Aorta (tissue), 5 donors: ENCODE data around the gene DCST2. TPM values are rescaled to one million over a fixed set of nuclear protein-coding genes. Genes with fewer than 3 reads are reported as not detected.

ENCODE experiments used
- ATAC-seq: fragments of 200-7000 bp; cut with Tn5 transposase; one replicate; pipeline ENCODE4 v1.9.1; 2022; ENCODE audit warnings: moderate library complexity; ENCODE audit not compliant: low FRiP score
- DNase-seq, 2 donors: peaks; one replicate each; pipeline ENCODE4 v3.0.0-alpha.2; 2020
- H3K27ac ChIP-seq, 2 donors: one replicate each; pipeline ENCODE4 v1.5.1; 2013; ENCODE audit warnings: low read length in 2 of 2, mild to moderate bottlenecking in 2 of 2, moderate library complexity in 2 of 2, control low read depth in 1 of 2, inconsistent platforms in 1 of 2, low read depth in 1 of 2
- H3K27me3 ChIP-seq, 2 donors: one replicate each; pipeline ENCODE4 v1.6.1; 2013; ENCODE audit warnings: control low read depth in 1 of 2, low read length in 1 of 2, mild to moderate bottlenecking in 1 of 2, moderate library complexity in 1 of 2; ENCODE audit not compliant: insufficient read depth in 2 of 2, control insufficient read depth in 1 of 2
- H3K36me3 ChIP-seq, 2 donors: one replicate each; pipeline ENCODE4 v1.6.1; 2013; ENCODE audit warnings: control low read depth in 1 of 2, low read length in 1 of 2, mild to moderate bottlenecking in 1 of 2; ENCODE audit not compliant: insufficient read depth in 2 of 2, control insufficient read depth in 1 of 2
- H3K4me1 ChIP-seq, 2 donors: one replicate each; pipeline ENCODE4 v1.6.1; 2013; ENCODE audit warnings: low read length in 2 of 2, control low read depth in 1 of 2, mild to moderate bottlenecking in 1 of 2, moderate library complexity in 1 of 2; ENCODE audit not compliant: insufficient read depth in 2 of 2, control insufficient read depth in 1 of 2
- H3K4me3 ChIP-seq, 2 donors: one replicate each; pipeline ENCODE4 v1.5.1; 2013; ENCODE audit warnings: low read length in 2 of 2, control low read depth in 1 of 2, mild to moderate bottlenecking in 1 of 2
- H3K9me3 ChIP-seq: one replicate; pipeline ENCODE4 v1.6.1; 2013; ENCODE audit warnings: mild to moderate bottlenecking, low read length; ENCODE audit not compliant: control insufficient read depth
- WGBS, 2 donors: extraction: QIAGEN DNeasy Blood & Tissue Kit; methylation state at CpG; one replicate each; pipeline ENCODE4 v1.1.7; 2013; 5-methylcytosine and 5-hydroxymethylcytosine counted together
- intact Hi-C, 2 donors: fragments of 100-400 bp; cut with DNase I; formaldehyde crosslinking; loops; one replicate each; pipeline versions ENCODE4 v1.14.2 to v1.15.0; 2022
- polyA plus RNA-seq, 2 donors: library from polyadenylated mRNA; stranded (reverse); fragments of 200-250 nt; gene quantifications; one replicate each; pipeline ENCODE4 v1.2.3, GENCODE V29; 2013
- total RNA-seq, 2 donors: library from RNA; stranded (reverse); fragmentation: NEBNext Ultra II Directional; extraction: Animal tissue kit (Norgen Biotek cat#: 25700); gene quantifications; one replicate each; pipeline ENCODE4 v1.2.1, GENCODE V29; 2021
- donor health status: healthy with polysubstance abuse.
- donor health status: Bipolar disorder and iron deficiency.
- donor health status: DM: no; HTN: no; CAD: no.
- donor health status: DM: no; HTN: no; CAD: no.
- donor health status: DM: yes; HTN: yes; CAD: no.

DCST2 gene
- total and polyA plus RNA-seq, 4 donors: 0.25 to 5.6 (median 1.3) TPM

DNA sequence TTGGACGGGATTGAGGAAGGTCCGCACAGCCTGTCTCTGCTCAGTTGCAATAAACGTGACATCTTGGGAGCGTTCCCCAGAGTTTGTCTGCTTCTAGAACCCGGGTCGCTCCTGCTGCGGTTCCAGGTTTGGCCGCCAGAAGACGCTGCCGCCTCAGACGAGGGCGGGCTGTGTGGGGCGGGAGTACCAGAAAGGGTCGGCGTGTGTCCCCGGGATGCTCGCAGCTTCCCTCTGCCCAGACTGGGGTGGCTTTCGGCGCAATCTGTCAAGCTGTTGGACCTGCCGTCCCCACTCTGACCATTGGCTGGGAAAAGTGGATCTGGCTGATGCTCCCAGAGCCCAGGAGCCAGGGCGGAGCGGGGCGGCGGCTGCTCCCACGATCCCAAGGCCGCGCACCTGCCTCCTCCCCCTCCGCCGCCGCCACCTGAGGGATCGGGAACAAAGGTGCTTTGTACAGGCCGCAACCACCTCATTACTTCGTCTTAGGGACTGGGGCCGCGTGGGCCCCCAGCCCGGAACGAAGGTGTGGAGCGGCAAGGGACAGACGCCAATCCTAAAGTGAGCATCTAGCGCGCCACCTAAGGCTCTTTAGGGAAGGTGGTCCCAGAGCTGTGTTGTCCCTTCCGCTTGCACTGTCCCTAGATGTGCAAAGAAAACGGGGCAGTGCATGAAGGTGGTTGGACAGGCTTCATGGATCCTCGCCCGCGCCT, 29.3 kb upstream of the DCST2 start:
- intact Hi-C loops: loop anchor here in 1 of 2 donors (1.0 to 5.0 kb wide), 2 partner anchors 21 to 61 kb away; partner anchors contain the start of gene ZBTB7B
- peak overlapping the region in 1 of 2 donors; percentile 54 for H3K4me3 ChIP-seq
- H3K27me3 ChIP-seq: no peaks in the 10 kb centered on the region
- no peaks in the 10 kb centered on the region for H3K36me3 ChIP-seq
- H3K9me3 ChIP-seq: no peaks in the 10 kb centered on the region
- no peaks in the 10 kb centered on the region for H3K4me1 ChIP-seq
- H3K27ac ChIP-seq: no peak overlapping the region
- DNase-seq: peak; percentile 68 to 88
- peak; percentile 70 for ATAC-seq
- 4 to 9% methylated on average over 46 of the region's 46 CpGs for WGBS, 2 donors

DNA sequence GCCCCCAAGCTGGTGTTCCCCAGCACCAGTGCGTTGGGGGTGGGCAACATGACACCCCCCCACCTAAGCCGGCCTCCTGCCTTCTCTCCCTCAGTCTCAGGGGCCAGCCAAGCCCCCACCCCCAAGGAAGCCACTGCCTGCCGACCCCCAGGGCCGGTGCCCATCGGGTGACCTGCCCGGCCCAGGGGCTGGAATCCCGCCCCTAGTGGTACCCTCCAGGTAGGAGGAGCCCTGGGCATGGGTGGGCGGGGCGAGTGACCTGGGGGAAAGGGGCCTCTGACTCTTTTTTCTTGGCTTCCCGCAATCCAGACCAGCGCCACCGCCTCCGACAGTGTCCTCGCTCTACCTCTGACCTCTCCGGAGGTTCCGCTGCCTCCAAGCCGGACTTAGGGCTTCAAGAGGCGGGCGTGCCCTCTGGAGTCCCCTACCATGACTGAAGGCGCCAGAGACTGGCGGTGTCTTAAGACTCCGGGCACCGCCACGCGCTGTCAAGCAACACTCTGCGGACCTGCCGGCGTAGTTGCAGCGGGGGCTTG, 28.6 kb upstream of the DCST2 start:
- Histone ChIP-seq H3K27ac (no peak overlapping the region), H3K9me3 (no peaks in the 10 kb centered on the region), H3K27me3 (no peaks in the 10 kb centered on the region), H3K36me3 (peaks cover 0 to 2% of the 10 kb centered on the region in 2 donors), H3K4me1 (no peaks in the 10 kb centered on the region), H3K4me3 (no peak overlapping the region)
- intact Hi-C loops: loop anchor here in 1 of 2 donors (5.0 kb wide), 1 partner anchor 60 kb away; the partner anchor contains the start of gene ZBTB7B
- no peak for ATAC-seq
- 35 to 39% methylated on average over 28 to 29 of the region's 29 CpGs for WGBS, 2 donors
- DNase-seq: no peak

DNA sequence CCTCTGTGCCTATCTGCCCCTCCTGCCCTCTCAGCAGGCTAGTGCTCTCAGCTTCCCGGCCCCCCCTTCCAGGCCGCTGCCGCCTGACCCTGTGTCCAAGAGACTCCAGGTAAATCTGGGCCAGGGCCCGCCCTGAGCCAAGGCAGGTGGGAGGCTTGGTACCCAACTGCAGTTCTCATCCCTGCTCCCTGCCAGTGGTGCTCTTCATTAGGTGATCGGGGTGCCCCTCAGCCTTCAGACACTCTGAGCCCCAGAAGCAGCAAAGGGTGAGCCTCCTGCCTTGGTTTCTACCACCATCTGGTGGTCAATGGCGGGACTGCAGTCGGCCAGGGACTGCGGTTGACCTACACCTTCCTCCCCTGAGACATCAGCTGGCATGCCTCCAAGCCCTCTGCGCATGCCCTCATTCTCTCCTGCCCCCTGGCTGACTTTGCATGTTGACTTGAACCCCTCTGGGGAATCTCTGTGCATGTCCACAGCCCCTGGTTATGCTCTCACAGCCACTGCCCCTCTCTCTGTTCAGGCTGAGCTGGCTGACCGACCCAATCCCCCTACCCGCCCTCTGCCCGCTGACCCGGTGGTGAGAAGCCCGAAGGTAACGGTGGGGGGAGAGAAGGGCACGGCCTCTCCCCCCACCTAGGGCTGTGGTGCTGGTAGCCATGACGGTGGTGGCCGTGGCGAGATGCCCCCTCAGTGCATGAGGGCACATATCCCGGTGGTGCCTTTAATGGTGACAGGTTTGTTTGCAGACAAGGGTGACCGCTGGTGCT, 28.0 kb upstream of the DCST2 start:
- WGBS, 2 donors: 23 to 24% methylated on average over 20 to 21 of the region's 21 CpGs
- DNase-seq (peak; percentile 89 to 96), ATAC-seq (peak; percentile 76)
- Histone ChIP-seq H3K27me3 (no peaks in the 10 kb centered on the region), H3K27ac (no peak overlapping the region), H3K4me1 (no peaks in the 10 kb centered on the region), H3K36me3 (peaks cover 0 to 2% of the 10 kb centered on the region in 2 donors), H3K9me3 (no peaks in the 10 kb centered on the region), H3K4me3 (no peak overlapping the region)
- intact Hi-C loops: loop anchor here in 1 of 2 donors (5.0 kb wide), 1 partner anchor 59 kb away; the partner anchor contains the start of gene ZBTB7B

DNA sequence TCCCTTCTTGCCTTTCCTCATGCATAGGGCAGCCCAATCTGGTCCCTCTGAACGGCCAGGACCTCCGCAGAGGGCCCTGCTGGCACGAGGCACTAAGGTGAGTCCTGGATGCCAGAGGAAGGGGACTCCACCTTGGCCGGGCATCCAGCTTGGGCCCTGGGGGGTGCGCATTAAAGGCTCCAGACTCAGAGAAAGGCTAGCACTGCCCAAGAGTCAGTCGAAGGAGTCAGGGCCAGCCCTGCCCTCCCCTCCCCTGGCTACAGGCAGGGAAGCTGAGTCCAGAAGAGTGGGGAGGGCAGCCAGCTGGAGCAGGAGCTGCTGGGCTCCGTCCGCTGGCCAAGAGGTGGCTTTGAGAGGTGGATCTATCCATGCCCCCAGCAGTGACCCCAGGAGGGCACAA, 27.2 kb upstream of the DCST2 start:
- H3K4me1 ChIP-seq: no peaks in the 10 kb centered on the region
- H3K9me3 ChIP-seq: no peaks in the 10 kb centered on the region
- intact Hi-C loops: loop anchor here in 1 of 2 donors (5.0 kb wide), 1 partner anchor 58 kb away; the partner anchor contains the start of gene ZBTB7B
- no peaks in the 10 kb centered on the region for H3K27me3 ChIP-seq
- peaks cover 0 to 2% of the 10 kb centered on the region in 2 donors for H3K36me3 ChIP-seq
- no peak for ATAC-seq
- H3K27ac ChIP-seq: no peak overlapping the region
- WGBS, 2 donors: 79 to 82% methylated on average over 8 of the region's 8 CpGs
- DNase-seq: no peak
- no peak overlapping the region for H3K4me3 ChIP-seq

DNA sequence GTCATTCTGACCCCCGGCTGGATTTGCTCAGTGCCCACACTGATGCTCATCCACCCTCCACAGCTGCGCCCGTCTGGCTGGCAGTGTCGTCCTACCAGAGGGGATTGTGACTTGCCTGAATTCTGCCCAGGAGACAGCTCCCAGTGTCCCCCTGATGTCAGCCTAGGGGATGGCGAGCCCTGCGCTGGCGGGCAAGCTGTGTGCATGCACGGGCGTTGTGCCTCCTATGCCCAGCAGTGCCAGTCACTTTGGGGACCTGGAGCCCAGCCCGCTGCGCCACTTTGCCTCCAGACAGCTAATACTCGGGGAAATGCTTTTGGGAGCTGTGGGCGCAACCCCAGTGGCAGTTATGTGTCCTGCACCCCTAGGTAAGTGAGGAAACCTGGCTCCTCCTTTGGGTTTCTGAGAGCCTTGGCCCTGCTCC, 24.2 kb upstream of the DCST2 start:
- no peaks in the 10 kb centered on the region for H3K27me3 ChIP-seq
- peaks cover 0 to 2% of the 10 kb centered on the region in 2 donors for H3K36me3 ChIP-seq
- DNase-seq: no peak
- 92 to 97% methylated on average over 13 of the region's 13 CpGs for WGBS, 2 donors
- no peaks in the 10 kb centered on the region for H3K9me3 ChIP-seq
- intact Hi-C loops: no loop called here
- ATAC-seq: no peak
- no peaks in the 10 kb centered on the region for H3K4me1 ChIP-seq
- H3K27ac ChIP-seq: no peak overlapping the region
- no peak overlapping the region for H3K4me3 ChIP-seq

DNA sequence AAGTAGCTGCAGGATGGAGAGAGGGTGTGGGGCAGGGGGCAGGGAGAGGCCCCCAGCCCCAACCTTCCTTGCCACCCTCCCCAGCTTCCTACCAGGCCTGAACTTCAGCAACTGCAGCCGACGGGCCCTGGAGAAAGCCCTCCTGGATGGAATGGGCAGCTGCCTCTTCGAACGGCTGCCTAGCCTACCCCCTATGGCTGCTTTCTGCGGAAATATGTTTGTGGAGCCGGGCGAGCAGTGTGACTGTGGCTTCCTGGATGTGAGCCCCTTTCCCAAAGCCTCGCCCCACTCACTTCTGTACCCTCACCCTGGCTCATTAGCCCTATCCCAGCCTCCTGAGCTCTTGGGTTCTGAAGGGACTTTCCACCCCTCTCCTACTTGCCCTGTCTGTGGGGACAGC, 23.5 kb upstream of the DCST2 start:
- no peaks in the 10 kb centered on the region for H3K27me3 ChIP-seq
- H3K27ac ChIP-seq: no peak overlapping the region
- no peaks in the 10 kb centered on the region for H3K9me3 ChIP-seq
- DNase-seq (no peak), ATAC-seq (no peak)
- peaks cover 0 to 2% of the 10 kb centered on the region in 2 donors for H3K36me3 ChIP-seq
- H3K4me3 ChIP-seq: no peak overlapping the region
- WGBS, 2 donors: 91 to 96% methylated on average over 8 of the region's 8 CpGs
- H3K4me1 ChIP-seq: no peaks in the 10 kb centered on the region
- intact Hi-C loops: no loop called here

DNA sequence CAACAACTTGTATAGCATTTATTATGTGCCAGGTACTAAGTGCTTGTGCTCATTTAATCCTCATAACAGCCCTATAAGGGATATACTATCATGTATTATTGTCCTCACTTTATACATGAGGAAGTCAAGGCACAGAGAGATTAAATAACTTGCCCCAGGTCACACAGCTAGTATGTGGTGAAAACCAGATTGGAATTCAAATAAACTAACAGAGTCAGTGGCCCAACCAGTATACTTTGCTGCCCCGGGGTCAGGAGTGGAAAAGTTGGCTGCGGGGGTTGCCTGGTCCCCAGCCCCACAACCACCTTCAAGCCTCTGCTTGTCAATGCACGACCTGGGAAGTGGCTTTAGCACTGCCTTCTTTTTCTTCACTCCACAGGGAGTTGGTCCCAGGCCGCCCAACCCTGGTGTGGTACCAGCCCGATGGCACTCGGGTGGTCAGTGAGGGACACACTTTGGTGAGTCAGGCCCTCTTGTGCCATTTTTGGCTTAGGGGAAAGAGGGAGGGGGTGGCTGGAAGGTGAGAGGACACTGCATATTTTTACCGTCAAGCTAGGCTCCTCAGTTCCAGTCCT, 20.0 kb upstream of the DCST2 start:
- peaks cover 0 to 2% of the 10 kb centered on the region in 2 donors for H3K36me3 ChIP-seq
- no peak for DNase-seq

More for the DNA sequence above, 20.0 kb upstream of the DCST2 start:
- Histone ChIP-seq H3K27me3 (no peaks in the 10 kb centered on the region), H3K27ac (no peak overlapping the region), H3K4me3 (no peak overlapping the region), H3K9me3 (no peaks in the 10 kb centered on the region), H3K4me1 (no peaks in the 10 kb centered on the region)
- intact Hi-C loops: no loop called here
- WGBS, 2 donors: 90% methylated on average over 7 of the region's 7 CpGs
- ATAC-seq: no peak
